ENCODE data around the gene LYG2.
"Not testable (repeated sequence)": the region's sequence is repeated elsewhere in the genome, so short reads cannot be mapped to it uniquely, and the experiment has no call there.

LYG2 gene

GRCh38 chr2:99255491-99256318 is at the start of gene LYG2:
Gene LYG2 (minus strand): TSS chr2:99255666. CDS start chr2:99254260, 1,406 bp downstream.
- DNase-seq, result no peak

- not testable (repeated sequence) for DNase-seq
These were observed 45.6 kb upstream of the LYG2 start, which contains the start of gene LYG1 for GRCh38 chr2:99301097-99301496. Gene LYG1 (minus strand): TSS chr2:99301197. CDS start chr2:99295670, 5,527 bp downstream.

- no peak for DNase-seq
These were observed 44.1 kb upstream of the LYG2 start for GRCh38 chr2:99299580-99299979.

- DNase-seq, result no peak
These were observed 42.5 kb upstream of the LYG2 start for GRCh38 chr2:99297994-99298393.

- DNase-seq, result no peak
These were observed 30.1 kb upstream of the LYG2 start for GRCh38 chr2:99285526-99285925.

- DNase-seq, result no peak
These were observed 24.7 kb upstream of the LYG2 start for GRCh38 chr2:99279969-99280695.

- DNase-seq, result no peak
These were observed 23.4 kb upstream of the LYG2 start for GRCh38 chr2:99278793-99279291.

GRCh38 chr2:99278195-99278765 is 22.8 kb upstream of the LYG2 start:
- DNase-seq, result not testable (repeated sequence)

GRCh38 chr2:99275882-99276281 is 20.4 kb upstream of the LYG2 start:
- DNase-seq, result no peak

GRCh38 chr2:99261242-99261641 is 5.8 kb upstream of the LYG2 start:
- no peak for DNase-seq

- no peak for DNase-seq
These were observed 4.7 kb upstream of the LYG2 start for GRCh38 chr2:99260184-99260583.

GRCh38 chr2:99259465-99259864 is 4.0 kb upstream of the LYG2 start:
- no peak for DNase-seq

- no peak for DNase-seq
These were observed 1.2 kb upstream of the LYG2 start for GRCh38 chr2:99256677-99257076.

- DNase-seq, result no peak
These were observed 5.5 kb downstream of the LYG2 start for GRCh38 chr2:99249951-99250350.

GRCh38 chr2:99242151-99242550 is 13.3 kb downstream of the LYG2 start:
- DNase-seq, result no peak

- DNase-seq, result no peak
These were observed 15.0 kb downstream of the LYG2 start for GRCh38 chr2:99240431-99240830.

- no peak for DNase-seq
These were observed 16.9 kb downstream of the LYG2 start for GRCh38 chr2:99238599-99238998.

- DNase-seq, result not testable (repeated sequence)
These were observed 22.3 kb downstream of the LYG2 start for GRCh38 chr2:99233177-99233576.

- no peak for DNase-seq
These were observed 37.5 kb downstream of the LYG2 start for GRCh38 chr2:99217929-99218501.

- no peak for DNase-seq
These were observed 39.4 kb downstream of the LYG2 start for GRCh38 chr2:99216096-99216495.

- DNase-seq, result no peak
These were observed 50.0 kb downstream of the LYG2 start for GRCh38 chr2:99205491-99205890.

GRCh38 chr2:99201959-99202678 is 53.3 kb downstream of the LYG2 start:
- DNase-seq, result no peak

Data from stimulated activated CD4-positive, alpha-beta T cell treated with anti-CD3 and anti-CD28 coated beads, Interleukin-4, amount 100 ng/mL, for 4 hours (primary cell).